Hematopoietic multipotent progenitor cell treated with erythropoietin and hydrocortisone succinate and interleukin-3 and kit ligand, for 17 days (in vitro differentiated cells): ENCODE measurements around the gene C3.
"Not testable (repeated sequence)": the region's sequence is repeated elsewhere in the genome, so short reads cannot be mapped to it uniquely, and the experiment has no call there.

Experiments
- DNase-seq: peaks from one replicate; pipeline ENCODE4 v3.0.0-alpha.2; 2015; ENCODE audit warnings: low spot score

The C3 gene

DNA sequence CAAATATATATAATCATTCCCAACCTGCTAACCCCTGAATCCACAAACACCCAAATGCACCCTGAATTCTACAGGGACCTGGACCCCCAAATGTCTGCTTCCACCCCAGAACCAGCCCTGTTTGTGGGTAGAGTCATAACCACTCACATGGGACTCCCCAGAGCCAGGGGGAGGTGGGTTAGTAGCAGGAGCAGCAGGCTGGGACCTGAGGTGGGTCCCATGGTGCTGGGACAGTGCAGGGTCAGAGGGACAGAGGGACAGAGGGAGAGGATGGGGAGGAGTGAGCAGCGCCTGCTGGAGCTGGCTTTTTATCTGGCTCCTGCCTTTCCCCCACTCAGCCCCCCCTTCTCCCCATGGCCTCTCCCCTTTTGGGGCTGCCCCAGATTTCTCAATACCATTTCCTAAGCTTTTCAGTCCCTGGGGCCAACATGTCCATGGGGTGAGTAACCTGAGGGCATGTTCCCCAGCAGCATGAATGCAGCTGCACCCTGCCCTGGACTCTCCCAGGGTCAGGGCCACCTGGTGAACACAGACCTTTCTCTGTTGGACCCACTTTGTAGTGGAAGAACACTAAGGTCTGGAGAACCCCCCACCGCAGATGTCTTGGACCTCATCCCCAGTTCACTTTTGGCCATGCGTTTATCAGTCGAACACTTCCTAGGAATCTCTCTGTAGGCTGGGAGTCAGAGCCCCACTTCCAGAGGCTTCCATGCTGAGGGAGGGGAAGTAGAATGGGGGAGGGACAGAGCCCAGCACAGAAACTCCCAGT, at the start of gene C3:
Gene C3 (minus strand): TSS at position 282 of the 769 bp plus-strand sequence. CDS start 61 bp downstream, at position 221.
- no peak for DNase-seq

- DNase-seq: peak; percentile 30
These were observed 48.7 kb upstream of the C3 start for GRCh38 chr19:6769006-6769619.

- DNase-seq: no peak
These were observed 47.9 kb upstream of the C3 start for GRCh38 chr19:6768236-6768785.

DNA sequence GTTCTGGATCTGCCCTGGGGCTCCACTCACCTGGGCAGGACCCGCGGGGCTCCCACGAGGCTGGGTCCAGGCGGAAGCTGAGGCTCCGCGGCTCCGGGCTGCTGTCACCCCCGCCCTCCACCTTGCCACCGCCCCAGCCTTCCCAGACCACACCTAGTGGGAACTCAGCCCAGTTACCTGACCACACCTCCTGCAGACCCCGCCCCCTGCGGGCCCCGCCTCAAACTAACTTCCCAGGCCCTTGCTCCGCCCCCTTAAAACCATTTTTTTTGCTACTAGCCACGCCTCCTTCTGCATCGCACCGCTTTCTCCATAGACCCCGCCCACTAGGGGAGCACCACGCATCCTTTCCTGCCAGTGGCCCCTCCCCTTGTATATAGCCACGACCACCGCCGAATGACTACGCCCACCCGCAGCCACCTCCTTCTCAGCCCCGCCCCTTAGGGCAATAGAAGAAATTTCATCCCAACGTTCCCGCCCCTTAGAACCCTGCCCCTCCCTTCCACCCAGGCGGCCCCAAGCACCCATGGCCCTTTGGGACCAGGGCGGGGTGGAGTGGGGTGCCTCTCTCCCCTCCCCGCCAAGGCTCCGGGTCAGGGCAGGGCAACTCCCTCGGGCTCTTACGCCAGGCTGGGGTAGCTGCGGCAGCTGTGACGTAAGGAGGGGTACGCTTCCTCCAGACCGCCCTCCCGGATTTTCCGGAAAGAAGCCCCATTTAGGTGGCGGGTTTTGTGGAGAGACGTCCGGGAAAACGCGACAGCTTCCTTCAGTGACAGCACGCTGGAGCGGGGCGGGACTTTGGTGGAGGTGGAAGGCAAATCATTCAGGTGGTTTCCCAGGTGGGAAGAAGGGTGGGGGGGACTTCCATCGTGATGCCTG, 47.1 kb upstream of the C3 start, which contains the start of gene SH2D3A:
Gene SH2D3A (minus strand): TSS at position 79 of the 879 bp plus-strand sequence. CDS start 3,687 bp downstream, outside the sequence.
- peak; percentile 90 for DNase-seq

DNA sequence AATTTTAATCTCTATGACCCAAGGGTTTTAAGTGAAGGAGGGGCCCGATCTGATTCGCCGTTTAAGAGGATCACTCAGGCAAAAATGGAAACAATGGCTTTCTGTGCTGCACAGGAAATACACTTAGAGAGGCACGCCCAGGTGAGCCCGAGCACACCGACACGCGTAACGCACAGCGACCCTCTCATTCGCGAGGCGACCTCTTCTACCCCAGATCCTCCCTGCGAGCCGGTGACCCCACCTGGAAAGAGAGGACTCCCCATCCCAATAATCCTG, 46.6 kb upstream of the C3 start:
- DNase-seq: no peak

- DNase-seq: no peak
These were observed 46.1 kb upstream of the C3 start for GRCh38 chr19:6766357-6767080.

DNA sequence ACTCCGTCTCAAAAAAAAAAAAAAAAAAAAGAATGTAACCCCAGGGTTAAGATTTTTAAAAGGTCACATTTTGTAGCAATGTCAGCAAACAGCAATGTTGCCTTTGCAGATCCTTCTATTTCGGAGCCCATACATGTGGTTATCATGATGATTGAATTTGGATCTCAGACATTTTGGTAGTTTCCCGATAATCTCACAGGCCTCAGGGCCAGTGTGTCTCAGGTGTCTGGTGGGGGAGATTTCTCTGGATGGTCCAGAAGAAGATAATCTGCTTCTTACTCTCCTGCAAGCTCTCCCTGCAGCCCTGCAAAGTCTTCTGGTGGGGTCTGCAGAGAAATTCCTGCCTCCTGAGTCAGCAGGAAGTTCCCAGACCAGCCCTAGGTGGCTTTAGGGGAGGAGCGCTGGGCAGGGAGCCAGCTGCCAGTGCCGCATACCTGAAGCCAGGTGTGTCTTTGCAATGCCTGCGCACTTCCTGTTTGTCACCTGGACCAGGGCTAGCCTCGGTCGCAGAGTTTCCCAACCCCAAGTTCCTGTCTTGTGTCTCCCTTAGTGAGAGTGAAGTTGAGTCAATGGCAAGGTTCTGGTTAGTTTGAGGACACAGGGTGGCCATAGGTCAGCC, 45.4 kb upstream of the C3 start:
- DNase-seq: no peak

DNA sequence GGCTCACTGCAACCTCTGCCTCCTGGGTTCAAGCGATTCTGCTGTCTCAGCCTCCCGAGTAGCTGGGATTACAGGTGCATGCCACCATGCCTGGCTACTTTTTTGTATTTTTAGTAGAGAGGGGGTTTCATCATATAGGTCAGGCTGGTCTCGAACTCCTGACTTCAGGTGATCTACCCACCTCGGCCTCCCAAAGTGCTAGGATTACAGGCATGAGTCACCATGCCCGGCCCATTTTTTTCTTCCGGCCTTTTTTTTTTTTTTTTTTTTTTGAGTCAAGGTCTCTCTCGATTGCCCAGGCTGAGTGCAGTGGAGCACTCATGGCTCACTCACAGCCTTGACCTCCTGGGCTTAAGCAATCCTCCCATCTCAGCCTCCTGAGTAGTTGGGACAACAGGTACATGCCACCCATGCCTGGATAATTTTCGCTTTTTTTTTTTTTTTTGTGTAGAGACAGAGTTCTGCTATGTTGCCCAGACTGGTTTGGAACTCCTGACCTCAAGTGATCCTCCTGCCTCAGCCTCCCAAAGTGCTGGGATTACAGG, 41.9 kb upstream of the C3 start:
- not testable (repeated sequence) for DNase-seq

- no peak for DNase-seq
These were observed 40.7 kb upstream of the C3 start for GRCh38 chr19:6761053-6761676.

DNA sequence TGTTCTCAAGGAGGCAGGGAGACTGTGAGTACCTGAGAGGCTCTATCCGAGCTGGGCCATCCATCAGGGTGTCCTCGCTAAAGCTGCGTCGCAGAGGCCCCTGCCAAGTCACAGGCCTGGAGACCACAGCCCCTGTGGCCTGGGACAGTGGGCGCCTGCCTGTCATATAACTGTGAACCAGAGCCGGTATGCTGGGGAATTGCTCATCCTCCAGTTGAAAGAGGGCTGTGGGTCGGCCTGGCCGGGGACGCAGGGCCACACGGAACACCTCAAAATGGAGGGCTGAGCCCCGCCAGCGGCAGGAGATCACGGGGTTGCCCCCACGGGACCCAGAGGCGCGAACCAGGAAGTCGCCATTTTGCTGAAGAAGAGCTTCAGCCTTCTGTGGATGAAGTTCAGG, 40.2 kb upstream of the C3 start:
- no peak for DNase-seq

GRCh38 chr19:6754653-6755463, 34.4 kb upstream of the C3 start:
- no peak for DNase-seq

GRCh38 chr19:6754136-6754535, 33.7 kb upstream of the C3 start:
- no peak for DNase-seq

GRCh38 chr19:6753178-6754031, 33.0 kb upstream of the C3 start:
- DNase-seq: peak; percentile 91

DNA sequence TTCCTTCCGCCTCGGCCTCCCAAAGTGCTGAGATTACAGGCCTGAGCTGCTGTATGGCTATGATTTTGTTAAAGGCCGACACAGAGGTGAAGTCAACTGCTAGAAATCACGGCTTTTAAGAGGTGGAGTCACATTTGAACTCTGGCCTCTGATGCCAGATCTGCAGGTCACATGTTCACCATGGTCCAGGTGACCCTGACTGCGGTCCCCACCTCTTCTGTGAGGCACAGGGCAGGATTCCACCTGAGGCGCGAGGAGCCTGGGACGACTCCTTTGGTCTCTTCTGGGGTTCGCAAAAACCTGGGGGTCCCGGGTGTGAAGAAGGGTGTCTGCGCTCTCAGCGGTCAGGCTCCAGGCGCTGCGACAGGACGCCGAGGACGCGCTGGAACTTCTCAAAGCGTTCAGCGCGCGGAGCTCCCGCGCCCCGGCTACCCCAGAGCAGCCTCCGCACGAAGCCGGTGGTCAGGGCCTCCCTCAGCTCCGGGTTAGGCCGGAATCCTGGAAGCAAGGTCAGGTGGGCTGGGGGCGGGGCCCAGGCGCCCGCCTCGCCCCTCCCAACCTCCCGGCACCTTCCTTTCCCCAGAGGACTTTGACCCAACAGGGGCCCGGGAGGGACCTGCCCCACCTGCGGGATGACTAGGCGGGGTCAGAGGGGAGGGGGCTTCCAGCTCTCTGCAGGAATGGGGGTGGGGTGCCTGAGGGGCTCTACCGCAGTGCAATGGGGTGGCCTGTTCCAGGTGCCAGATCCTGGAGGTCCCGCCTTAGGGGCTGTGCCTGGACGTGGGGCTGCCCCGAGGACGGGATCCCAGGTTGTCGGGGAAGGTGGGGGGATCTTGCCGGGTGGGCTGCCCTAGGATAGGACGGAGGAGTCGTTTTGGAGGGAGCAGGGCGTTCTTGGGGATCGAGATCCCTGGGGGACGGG, 32.1 kb upstream of the C3 start:
- DNase-seq: no peak

GRCh38 chr19:6751189-6751588, 30.7 kb upstream of the C3 start:
- no peak for DNase-seq

- no peak for DNase-seq
These were observed 29.6 kb upstream of the C3 start for GRCh38 chr19:6750062-6750461.

- DNase-seq: not testable (repeated sequence)
These were observed 28.1 kb upstream of the C3 start for GRCh38 chr19:6748543-6748942.

GRCh38 chr19:6745965-6746364, 25.5 kb upstream of the C3 start:
- DNase-seq: no peak
